GM12801 (cell line): ENCODE measurements around the gene NUAK1.

Experiments used
- TF ChIP-seq, protein P1 (sequence below): IDR thresholded peaks from one replicate; pipeline ENCODE4 v1.5.1; 2011; ENCODE audit warnings: control low read depth; ENCODE audit not compliant: insufficient read length; ENCODE audit errors: extremely low read depth

The NUAK1 gene

DNA sequence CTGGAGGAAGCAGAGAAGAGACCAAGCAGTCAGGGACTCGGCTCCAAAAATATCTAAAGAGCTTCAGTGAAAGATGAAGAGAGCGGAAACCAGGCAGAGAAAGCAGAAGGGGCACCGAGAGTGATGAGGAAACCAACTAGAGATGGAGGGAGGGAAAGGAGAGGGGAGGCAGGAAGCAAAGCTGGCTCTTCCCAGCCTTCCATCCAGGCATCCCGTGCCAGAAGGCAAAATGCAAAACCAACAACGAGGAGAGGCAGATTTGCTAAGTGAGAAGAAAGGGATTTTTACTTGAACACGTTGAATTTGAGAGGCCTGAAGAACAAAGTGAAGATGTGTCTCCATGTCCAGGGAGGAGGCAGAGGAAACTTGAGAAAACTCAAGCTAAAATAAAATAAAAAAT, 90.1 kb downstream of the NUAK1 start:
- TF ChIP-seq, protein P1, sequence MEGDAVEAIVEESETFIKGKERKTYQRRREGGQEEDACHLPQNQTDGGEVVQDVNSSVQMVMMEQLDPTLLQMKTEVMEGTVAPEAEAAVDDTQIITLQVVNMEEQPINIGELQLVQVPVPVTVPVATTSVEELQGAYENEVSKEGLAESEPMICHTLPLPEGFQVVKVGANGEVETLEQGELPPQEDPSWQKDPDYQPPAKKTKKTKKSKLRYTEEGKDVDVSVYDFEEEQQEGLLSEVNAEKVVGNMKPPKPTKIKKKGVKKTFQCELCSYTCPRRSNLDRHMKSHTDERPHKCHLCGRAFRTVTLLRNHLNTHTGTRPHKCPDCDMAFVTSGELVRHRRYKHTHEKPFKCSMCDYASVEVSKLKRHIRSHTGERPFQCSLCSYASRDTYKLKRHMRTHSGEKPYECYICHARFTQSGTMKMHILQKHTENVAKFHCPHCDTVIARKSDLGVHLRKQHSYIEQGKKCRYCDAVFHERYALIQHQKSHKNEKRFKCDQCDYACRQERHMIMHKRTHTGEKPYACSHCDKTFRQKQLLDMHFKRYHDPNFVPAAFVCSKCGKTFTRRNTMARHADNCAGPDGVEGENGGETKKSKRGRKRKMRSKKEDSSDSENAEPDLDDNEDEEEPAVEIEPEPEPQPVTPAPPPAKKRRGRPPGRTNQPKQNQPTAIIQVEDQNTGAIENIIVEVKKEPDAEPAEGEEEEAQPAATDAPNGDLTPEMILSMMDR: no peak

DNA sequence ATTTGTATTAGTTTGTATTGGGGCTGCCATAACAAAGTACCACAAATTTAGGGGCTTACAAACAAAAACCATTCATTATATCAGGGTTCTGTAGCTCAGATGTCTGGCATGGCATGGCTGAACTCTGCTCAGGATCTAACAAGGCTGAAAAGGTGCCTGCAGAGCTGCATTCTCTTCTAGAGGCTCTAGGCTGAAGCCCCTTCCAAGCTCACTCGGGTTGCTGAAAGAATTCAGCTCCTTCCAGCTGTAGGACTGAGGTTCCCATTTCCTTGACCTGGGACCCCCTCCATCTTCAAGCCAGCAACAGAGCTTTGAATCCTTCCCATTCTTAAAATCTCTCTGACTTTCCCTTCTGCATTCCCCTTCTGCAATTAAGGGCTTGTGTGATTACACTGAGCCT, 90.7 kb downstream of the NUAK1 start:
- TF ChIP-seq, protein P1: no peak

DNA sequence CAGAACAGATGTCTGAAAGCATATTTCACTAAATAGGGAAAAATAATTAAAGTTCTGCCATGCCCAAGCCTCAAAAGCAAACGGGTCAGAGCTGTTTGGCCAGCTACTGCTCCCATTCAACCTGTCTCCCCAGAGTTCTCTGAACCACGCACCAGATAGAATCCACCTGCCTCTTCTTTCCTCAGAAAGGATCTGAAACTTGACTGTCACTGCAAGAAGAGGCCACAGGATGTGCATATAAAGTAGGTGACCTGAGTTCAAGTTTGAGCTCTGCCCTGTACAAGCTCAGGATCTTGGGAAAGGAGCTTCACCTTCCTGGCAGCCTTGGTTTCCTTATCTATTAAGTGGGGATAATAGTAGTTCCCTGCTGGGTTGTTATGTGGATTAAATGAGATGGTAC, 91.8 kb downstream of the NUAK1 start:
- TF ChIP-seq, protein P1: no peak

DNA sequence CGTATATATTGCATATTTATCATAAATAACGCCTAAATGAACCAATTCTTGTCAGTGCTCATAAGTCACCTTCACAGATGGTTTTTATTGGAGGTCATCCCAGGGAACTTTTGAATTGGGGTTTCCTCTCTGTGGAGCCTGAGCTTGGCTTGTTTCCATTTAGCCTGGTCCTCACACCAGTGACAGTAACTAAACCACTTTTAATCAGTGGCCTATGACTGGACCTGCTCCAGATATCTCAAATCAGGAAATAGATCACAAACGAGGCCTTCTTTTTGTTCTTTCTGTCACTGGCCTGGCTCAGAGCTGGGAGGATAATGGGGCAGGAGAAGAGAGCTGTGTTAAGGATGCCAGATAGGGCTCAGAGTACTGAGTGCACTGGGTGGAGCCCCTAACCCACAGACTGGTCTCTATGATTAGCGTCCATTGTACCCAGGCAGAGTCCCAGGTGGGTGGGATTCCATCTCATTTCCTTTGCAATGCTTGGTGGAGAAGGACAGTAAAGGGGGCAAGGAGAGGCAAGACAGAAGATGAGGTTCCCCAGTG, 92.4 kb downstream of the NUAK1 start:
- TF ChIP-seq, protein P1: no peak

DNA sequence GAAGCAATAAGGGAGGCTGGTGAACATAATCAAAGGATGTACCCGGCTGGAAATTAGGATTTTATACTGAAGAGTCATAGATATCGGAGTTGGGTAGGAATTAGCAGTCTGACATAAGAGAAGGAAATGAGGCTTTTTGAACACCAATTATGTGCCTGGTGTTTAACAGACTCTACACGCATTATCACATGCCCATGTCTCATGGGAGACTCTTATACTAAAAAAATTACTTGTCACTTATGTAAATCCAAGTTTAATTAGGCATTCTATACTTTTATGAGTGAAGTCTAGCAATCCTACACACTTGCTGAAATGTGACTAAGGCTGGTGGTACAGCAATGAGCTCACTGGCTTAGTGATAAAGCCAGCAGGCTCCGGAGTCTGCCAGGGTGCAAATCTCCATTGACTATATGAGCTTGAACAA, 93.5 kb downstream of the NUAK1 start:
- TF ChIP-seq, protein P1: no peak

DNA sequence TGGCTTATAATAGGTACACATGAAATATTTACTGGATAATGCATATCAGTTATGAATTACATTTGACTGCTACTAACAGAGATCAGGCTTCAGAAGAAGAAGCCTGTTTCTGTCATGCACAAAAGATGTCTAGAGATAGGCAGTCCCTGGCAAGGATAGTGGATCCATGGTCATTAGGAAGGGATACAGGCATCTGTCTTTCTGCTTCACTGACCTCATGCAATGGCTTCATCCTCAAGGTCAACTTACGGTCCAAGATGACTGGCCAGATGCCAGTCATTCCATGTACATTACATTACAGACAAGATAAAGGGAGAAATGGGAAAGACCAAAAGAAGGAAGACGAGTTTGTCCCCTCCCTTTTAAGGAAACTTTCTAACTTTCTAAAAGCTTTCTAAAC, 94.0 kb downstream of the NUAK1 start:
- TF ChIP-seq, protein P1: no peak

DNA sequence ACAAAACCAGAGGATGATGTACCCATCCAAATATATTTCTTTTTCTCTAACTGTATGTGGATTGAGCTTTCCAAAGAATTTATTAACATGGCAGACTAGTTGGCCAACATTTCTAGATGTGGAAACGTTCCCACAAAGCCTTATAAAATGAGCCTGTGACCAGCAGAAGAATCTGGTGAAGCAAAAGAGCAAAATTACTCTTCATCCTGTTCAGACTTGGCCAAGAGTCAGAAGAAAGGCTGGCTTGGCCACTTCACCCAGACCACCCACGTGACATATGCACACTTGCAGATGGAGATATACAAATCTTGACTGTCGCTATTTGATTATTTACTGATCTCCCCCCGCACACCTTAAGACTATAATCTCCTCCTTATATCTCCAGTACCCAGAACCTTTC, 96.7 kb downstream of the NUAK1 start:
- TF ChIP-seq, protein P1: no peak

DNA sequence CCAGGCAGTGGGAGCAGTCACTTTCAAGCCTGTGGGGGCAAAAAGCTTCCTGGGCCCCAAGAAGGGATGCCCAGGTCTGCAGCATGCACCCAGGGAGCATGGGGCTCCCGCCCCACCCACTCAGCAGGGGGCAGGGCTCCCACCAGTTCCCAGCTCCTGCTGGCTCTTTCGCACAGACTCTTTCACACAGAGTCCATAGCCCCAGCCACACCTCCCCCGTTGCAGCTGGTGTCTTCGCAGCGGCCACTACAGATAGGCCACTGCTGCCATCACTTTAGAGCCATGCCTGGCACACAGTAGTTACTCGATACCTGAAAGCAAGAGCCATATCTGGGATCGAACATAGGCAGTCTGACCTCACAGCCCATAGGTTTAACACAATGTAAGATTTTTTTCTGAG, 98.2 kb downstream of the NUAK1 start:
- TF ChIP-seq, protein P1: no peak
